ENCODE data around the gene TRIM29.

DNA sequence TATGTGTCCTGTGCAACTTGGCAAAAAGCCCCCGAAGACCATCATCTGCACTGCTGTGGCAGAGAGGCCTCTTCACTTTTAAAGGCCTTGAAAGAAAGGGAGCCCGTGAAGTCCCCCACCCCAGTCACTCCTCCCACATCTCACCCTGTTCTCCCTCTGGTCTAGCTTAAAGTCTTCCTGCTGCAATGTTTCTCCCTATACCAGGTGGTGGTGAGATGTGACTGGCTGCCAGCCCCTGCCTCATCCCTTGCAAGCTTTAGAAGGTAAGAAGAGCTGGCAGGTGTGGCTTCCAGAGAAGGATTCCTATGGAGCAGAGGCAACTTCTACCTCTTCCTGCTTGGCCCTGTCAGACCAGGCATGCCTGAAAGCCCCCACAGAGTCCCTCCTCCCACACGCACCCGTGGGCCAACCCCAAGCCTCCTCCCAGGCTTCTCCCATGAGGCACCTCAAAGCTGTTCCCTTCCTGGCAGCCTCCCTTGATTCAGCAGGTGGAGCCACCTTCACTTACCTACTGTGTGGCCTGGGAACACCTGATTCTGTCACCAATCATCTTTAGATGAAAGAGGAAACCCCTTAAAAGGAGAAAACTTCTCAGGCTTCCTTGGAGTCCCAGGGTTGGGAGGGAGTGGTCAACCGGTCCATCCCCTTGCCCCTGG lies 4.0 kb upstream of the TRIM29 start:
- TF ChIP-seq, protein P1, sequence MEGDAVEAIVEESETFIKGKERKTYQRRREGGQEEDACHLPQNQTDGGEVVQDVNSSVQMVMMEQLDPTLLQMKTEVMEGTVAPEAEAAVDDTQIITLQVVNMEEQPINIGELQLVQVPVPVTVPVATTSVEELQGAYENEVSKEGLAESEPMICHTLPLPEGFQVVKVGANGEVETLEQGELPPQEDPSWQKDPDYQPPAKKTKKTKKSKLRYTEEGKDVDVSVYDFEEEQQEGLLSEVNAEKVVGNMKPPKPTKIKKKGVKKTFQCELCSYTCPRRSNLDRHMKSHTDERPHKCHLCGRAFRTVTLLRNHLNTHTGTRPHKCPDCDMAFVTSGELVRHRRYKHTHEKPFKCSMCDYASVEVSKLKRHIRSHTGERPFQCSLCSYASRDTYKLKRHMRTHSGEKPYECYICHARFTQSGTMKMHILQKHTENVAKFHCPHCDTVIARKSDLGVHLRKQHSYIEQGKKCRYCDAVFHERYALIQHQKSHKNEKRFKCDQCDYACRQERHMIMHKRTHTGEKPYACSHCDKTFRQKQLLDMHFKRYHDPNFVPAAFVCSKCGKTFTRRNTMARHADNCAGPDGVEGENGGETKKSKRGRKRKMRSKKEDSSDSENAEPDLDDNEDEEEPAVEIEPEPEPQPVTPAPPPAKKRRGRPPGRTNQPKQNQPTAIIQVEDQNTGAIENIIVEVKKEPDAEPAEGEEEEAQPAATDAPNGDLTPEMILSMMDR (IDR thresholded peaks at IDR 0.05) = no peak
- TF ChIP-seq POLR2A (IDR thresholded peaks at IDR 0.05) = no peak
